GM12878 (cell line): ENCODE data around the gene KRTAP10-5. TPM values are rescaled to one million over a fixed set of nuclear protein-coding genes. Genes with fewer than 3 reads are reported as not detected.
A peak's percentile ranks its signal among the peaks of the same experiment; 100 is the strongest.

Experiments
- ATAC-seq: fragments of 200-7000 bp; cut with Tn5 transposase; 3 replicates; pipeline ENCODE4 v1.9.1; 2020; ENCODE audit warnings: mild to moderate bottlenecking, moderate library complexity
- BruUV-seq: library from RNA; stranded (reverse); fragments of 400-500 nt; replicated peaks from 2 replicates; lab custom pipeline; 2021; lab: Mats Ljungman, UMichigan
- CTCF ChIA-PET: fragments of 300-600 bp; sonication (Branson Sonifier 250); formaldehyde crosslinking; extraction: SDS; loops from one replicate; lab custom pipeline; 2021; ENCODE audit warnings: inconsistent platforms; lab: Yijun Ruan, JAX
- POLR2A ChIA-PET: fragments of 350-600 bp; formaldehyde crosslinking; extraction: SDS; loops from one replicate; lab custom pipeline; 2021; ENCODE audit warnings: inconsistent platforms; lab: Charles Lee
- RAD21 ChIA-PET: fragments of 300-600 bp; sonication (Branson Sonifier 250); formaldehyde crosslinking; loops from one replicate; lab custom pipeline; 2023; ENCODE audit warnings: antibody characterized with exemption; ENCODE audit not compliant: unreplicated experiment; lab: Charles Lee
- SMC1A ChIA-PET: fragments of 300-600 bp; sonication (Branson Sonifier 250); formaldehyde crosslinking; loops from one replicate; lab custom pipeline; 2023; ENCODE audit not compliant: unreplicated experiment, uncharacterized antibody; lab: Charles Lee
- DNase-seq: peaks from one replicate; pipeline ENCODE4 v3.0.0-alpha.2; 2011; ENCODE audit warnings: low read depth, low spot score
- FAIRE-seq: peaks from 3 replicates; lab custom pipeline; 2011; peaks lifted over from hg19 to GRCh38; lab: Jason Lieb, UNC
- H2AFZ ChIP-seq: 2 replicates; pipeline ENCODE4 v1.6.0; 2011; ENCODE audit warnings: low read depth, low read length, control low read depth; ENCODE audit not compliant: control insufficient read depth
- H3K27ac ChIP-seq: 2 replicates; pipeline ENCODE4 v1.5.1; 2011; ENCODE audit warnings: control low read depth; ENCODE audit not compliant: control insufficient read depth, insufficient read depth
- H3K27me3 ChIP-seq, 2 experiments: replicated peaks in 1 of 2; 2 replicates each; pipeline versions ENCODE4 v1.6.0 to v1.6.1; 2011; ENCODE audit warnings: low read length in 1 of 2; ENCODE audit not compliant: control insufficient read depth in 2 of 2, insufficient read depth in 2 of 2
- H3K36me3 ChIP-seq, 2 experiments: 2 replicates each; pipeline ENCODE4 v1.5.1; 2011; ENCODE audit warnings: low read length in 1 of 2; ENCODE audit not compliant: control insufficient read depth in 2 of 2, insufficient read depth in 2 of 2
- H3K4me1 ChIP-seq: 2 replicates; pipeline ENCODE4 v1.6.1; 2011; ENCODE audit warnings: mild to moderate bottlenecking, low read length, moderate library complexity, mixed read lengths; ENCODE audit not compliant: control insufficient read depth, insufficient read depth
- H3K4me2 ChIP-seq: 2 replicates; pipeline ENCODE4 v1.6.0; 2011; ENCODE audit warnings: control low read depth; ENCODE audit not compliant: control insufficient read depth, insufficient read depth
- H3K4me3 ChIP-seq: fragments of 200-600 bp; sonication (generic); 2 replicates; pipeline ENCODE4 v1.5.1; 2016
- H3K79me2 ChIP-seq: 2 replicates; pipeline ENCODE4 v1.6.0; 2011; ENCODE audit warnings: low read length; ENCODE audit not compliant: control insufficient read depth, insufficient read depth
- H3K9ac ChIP-seq: 2 replicates; pipeline ENCODE4 v1.8.0; 2011; ENCODE audit warnings: low read length, control low read depth, mixed read lengths; ENCODE audit not compliant: control insufficient read depth, insufficient read depth
- H3K9me3 ChIP-seq: replicated peaks from 3 replicates; pipeline ENCODE4 v1.5.1; 2011; ENCODE audit warnings: mild to moderate bottlenecking, low read length; ENCODE audit not compliant: control insufficient read depth, insufficient read depth
- H4K20me1 ChIP-seq: 2 replicates; pipeline ENCODE4 v1.6.0; 2011; ENCODE audit not compliant: control insufficient read depth, insufficient read depth
- BHLHE40 ChIP-seq, 2 experiments: fragments of 450-650 bp in 1 of 2; IDR thresholded peaks; 2 replicates each; pipeline ENCODE4 v1.6.1; 2011 to 2017; ENCODE audit warnings: low read depth in 2 of 2, borderline replicate concordance in 1 of 2, improper control_type of control experiment in 1 of 2, low read length in 1 of 2, mild to moderate bottlenecking in 1 of 2
- CHD1 ChIP-seq: IDR thresholded peaks from 2 replicates; pipeline ENCODE4 v1.6.1; 2012; ENCODE audit warnings: low read depth, low read length, improper control_type of control experiment
- CREB1 ChIP-seq: IDR thresholded peaks from 2 replicates; pipeline ENCODE4 v1.6.1; 2012; ENCODE audit warnings: low read depth, mild to moderate bottlenecking, inconsistent platforms
- CREM ChIP-seq: IDR thresholded peaks from 2 replicates; pipeline ENCODE4 v1.6.1; 2014; ENCODE audit warnings: antibody characterized with exemption, low read depth
- EP300 ChIP-seq, 2 experiments: fragments of 150-350 bp in 1 of 2; IDR thresholded peaks; 2 replicates each; pipeline ENCODE4 v1.6.1; 2011 to 2012; ENCODE audit warnings: low read depth in 2 of 2, low read length in 2 of 2, borderline replicate concordance in 1 of 2, improper control_type of control experiment in 1 of 2, inconsistent platforms in 1 of 2; ENCODE audit not compliant: control insufficient read depth in 1 of 2
- ESRRA ChIP-seq: IDR thresholded peaks from 2 replicates; pipeline ENCODE4 v1.6.1; 2012; ENCODE audit warnings: mild to moderate bottlenecking, low read length, improper control_type of control experiment
- IKZF2 ChIP-seq, 2 experiments: fragments of 450-650 bp; IDR thresholded peaks; 2 replicates each; pipeline ENCODE4 v1.6.1; 2017; ENCODE audit warnings: mild to moderate bottlenecking in 2 of 2, moderate library complexity in 2 of 2
- IRF4 ChIP-seq: IDR thresholded peaks from 2 replicates; pipeline ENCODE4 v1.6.1; 2011; ENCODE audit warnings: low read depth, low read length
- JUNB ChIP-seq: IDR thresholded peaks from 2 replicates; pipeline ENCODE4 v1.6.1; 2016; ENCODE audit warnings: antibody characterized with exemption, mild to moderate bottlenecking
- JUND ChIP-seq: IDR thresholded peaks from 2 replicates; pipeline ENCODE4 v1.6.1; 2012; ENCODE audit warnings: low read depth, mild to moderate bottlenecking, low read length, improper control_type of control experiment, moderate library complexity
- RUNX3 ChIP-seq: IDR thresholded peaks from 2 replicates; pipeline ENCODE4 v1.6.1; 2012; ENCODE audit warnings: low read length, inconsistent platforms
- TAF1 ChIP-seq: IDR thresholded peaks from 2 replicates; pipeline ENCODE4 v1.6.1; 2011; ENCODE audit warnings: mild to moderate bottlenecking, low read depth, low read length, borderline replicate concordance
- TCF7 ChIP-seq: IDR thresholded peaks from 2 replicates; pipeline ENCODE4 v1.6.1; 2014; ENCODE audit warnings: antibody characterized with exemption, borderline replicate concordance
- WRNIP1 ChIP-seq: IDR thresholded peaks from 2 replicates; pipeline ENCODE4 v1.6.1; 2011; ENCODE audit warnings: low read depth, low read length, improper control_type of control experiment, borderline replicate concordance
- WGBS: methylation state at CpG from one replicate; pipeline ENCODE4 v1.1.6; 2016; ENCODE audit warnings: low lambda C conversion rate; ENCODE audit not compliant: insufficient replicate concordance, insufficient coverage; ENCODE audit errors: missing lambda C conversion rate; 5-methylcytosine and 5-hydroxymethylcytosine counted together
- in situ Hi-C: fragments of 300-500 bp; cut with MboI; formaldehyde crosslinking; loops from 9 replicates; pipeline ENCODE4 v1.14.3; 2018; ENCODE audit warnings: mixed read lengths
- intact Hi-C: fragments of 100-400 bp; cut with micrococcal nuclease; formaldehyde crosslinking; loops from one replicate; pipeline ENCODE4 v1.14.2; 2022; ENCODE audit not compliant: unreplicated experiment
- polyA plus RNA-seq, 11 experiments: library from polyadenylated mRNA; depleted of rRNA in 4 of 11; unstranded in 6 of 11; stranded (reverse) in 5 of 11; fragments of >200 nt; fragmentation: Nextera tagmentation in 4 of 11; fragmentation: Illumina TruSeq in 1 of 11; extraction: Ambion mirVana in 4 of 11; extraction: Trizol in 1 of 11; gene quantifications; 1 replicate in 1 of 11; 2 replicates in 10 of 11; pipeline versions ENCODE4 v1.2.1 to v1.2.3, GENCODE V29; 2011 to 2016; ENCODE audit warnings: inconsistent platforms in 2 of 11, missing spikeins in 2 of 11, low read depth in 1 of 11
- total RNA-seq, 4 experiments: library from RNA; depleted of rRNA in 3 of 4; stranded (reverse); fragments of >200 nt in 3 of 4; fragmentation: Illumina TruSeq in 1 of 4; extraction: Trizol in 1 of 4; gene quantifications; 2 replicates each; pipeline versions ENCODE4 v1.2.1 to v1.2.3, GENCODE V29; 2013 to 2021
- TF ChIP-seq, protein P1 (sequence below): fragments of 450-650 bp; IDR thresholded peaks from 2 replicates; pipeline ENCODE4 v1.6.1; 2017; ENCODE audit warnings: mild to moderate bottlenecking, moderate library complexity
- TF ChIP-seq, protein P2 (sequence below): fragments of 450-650 bp; formaldehyde crosslinking; IDR thresholded peaks from 2 replicates; pipeline ENCODE4 v1.5.0; 2022; ENCODE audit warnings: mild to moderate bottlenecking, missing genetic modification characterization

KRTAP10-5 gene
- total and polyA plus RNA-seq, 10 of the 15 experiments (the other 5 are each of a cell fraction or from before 2014, with no cell fraction given): not detected

DNA sequence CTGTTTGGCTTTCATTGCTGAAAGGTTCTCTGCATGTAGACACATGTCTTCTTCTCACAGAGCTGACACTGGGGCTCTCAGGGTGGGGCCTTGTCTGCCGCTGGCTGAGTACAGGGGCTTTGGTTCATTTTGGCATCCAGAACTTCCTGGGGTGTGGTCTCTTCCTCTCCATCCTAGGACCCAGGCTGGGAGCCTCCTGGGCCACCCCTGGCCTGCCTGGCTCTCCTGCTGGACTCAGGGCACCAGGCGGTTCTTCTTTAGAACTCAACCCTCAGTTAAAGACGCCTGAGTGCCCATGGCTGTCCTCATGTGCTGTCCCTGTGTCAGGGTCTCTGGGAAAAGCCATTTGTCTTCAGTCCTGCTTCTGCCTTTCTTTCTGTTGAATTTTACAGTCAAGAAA lies 5.5 kb upstream of the KRTAP10-5 start (continued):
- TF ChIP-seq, protein P1, sequence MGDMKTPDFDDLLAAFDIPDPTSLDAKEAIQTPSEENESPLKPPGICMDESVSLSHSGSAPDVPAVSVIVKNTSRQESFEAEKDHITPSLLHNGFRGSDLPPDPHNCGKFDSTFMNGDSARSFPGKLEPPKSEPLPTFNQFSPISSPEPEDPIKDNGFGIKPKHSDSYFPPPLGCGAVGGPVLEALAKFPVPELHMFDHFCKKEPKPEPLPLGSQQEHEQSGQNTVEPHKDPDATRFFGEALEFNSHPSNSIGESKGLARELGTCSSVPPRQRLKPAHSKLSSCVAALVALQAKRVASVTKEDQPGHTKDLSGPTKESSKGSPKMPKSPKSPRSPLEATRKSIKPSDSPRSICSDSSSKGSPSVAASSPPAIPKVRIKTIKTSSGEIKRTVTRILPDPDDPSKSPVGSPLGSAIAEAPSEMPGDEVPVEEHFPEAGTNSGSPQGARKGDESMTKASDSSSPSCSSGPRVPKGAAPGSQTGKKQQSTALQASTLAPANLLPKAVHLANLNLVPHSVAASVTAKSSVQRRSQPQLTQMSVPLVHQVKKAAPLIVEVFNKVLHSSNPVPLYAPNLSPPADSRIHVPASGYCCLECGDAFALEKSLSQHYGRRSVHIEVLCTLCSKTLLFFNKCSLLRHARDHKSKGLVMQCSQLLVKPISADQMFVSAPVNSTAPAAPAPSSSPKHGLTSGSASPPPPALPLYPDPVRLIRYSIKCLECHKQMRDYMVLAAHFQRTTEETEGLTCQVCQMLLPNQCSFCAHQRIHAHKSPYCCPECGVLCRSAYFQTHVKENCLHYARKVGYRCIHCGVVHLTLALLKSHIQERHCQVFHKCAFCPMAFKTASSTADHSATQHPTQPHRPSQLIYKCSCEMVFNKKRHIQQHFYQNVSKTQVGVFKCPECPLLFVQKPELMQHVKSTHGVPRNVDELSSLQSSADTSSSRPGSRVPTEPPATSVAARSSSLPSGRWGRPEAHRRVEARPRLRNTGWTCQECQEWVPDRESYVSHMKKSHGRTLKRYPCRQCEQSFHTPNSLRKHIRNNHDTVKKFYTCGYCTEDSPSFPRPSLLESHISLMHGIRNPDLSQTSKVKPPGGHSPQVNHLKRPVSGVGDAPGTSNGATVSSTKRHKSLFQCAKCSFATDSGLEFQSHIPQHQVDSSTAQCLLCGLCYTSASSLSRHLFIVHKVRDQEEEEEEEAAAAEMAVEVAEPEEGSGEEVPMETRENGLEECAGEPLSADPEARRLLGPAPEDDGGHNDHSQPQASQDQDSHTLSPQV: no peak
- no peak for TF ChIP-seq CHD1
- TF ChIP-seq WRNIP1: no peak
- TF ChIP-seq ESRRA: no peak
- no peak for TF ChIP-seq RUNX3
- TF ChIP-seq EP300 (IDR thresholded peaks at IDR 0.05; ENCODE audit: borderline replicate concordance in 1 of 2, control insufficient read depth in 1 of 2, low read depth in 2 of 2, low read length in 2 of 2): no peak
- no peak for TF ChIP-seq TAF1

DNA sequence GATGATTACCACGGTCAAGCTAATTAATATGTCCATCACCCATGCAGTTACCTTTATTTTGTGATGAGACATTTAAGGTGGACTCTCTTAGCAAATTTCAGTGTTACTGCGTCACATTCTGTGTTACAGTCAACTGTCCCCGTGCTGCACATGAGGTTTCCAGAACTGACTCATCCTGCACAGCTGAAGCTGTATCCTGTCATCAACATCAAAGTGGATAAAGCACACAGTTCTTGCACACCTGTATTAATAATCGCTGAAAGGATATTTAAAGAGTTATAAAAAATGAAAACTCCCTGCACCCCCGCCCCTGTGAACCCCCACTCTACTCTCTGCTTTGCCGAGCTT lies 3.4 kb upstream of the KRTAP10-5 start:
- H3K27ac ChIP-seq: no peak overlapping the region
- 11% methylated on average over 6 of the region's 6 CpGs for WGBS
- no peak overlapping the region for H2AFZ ChIP-seq
- H3K9ac ChIP-seq: no peak overlapping the region
- no peak overlapping the region for H3K4me3 ChIP-seq
- ChIA-PET RAD21 (no interaction called here), POLR2A (no interaction called here), SMC1A (no interaction called here), CTCF (no interaction called here)
- ATAC-seq (peak; percentile 23; the same call in 1 of the 3 replicates), FAIRE-seq (no peak), DNase-seq (no peak)
- no peaks in the 10 kb centered on the region for H3K4me1 ChIP-seq
- H3K9me3 ChIP-seq: peaks cover 4% of the 10 kb centered on the region; the same call in 2 of the 3 replicates
- H3K36me3 ChIP-seq: no peaks in the 10 kb centered on the region
- BruUV-seq: no TSS peak
- TF ChIP-seq IRF4 (peak; percentile 55; the same call in 1 of the 2 replicates), BHLHE40 (IDR thresholded peaks at IDR 0.05; ENCODE audit: borderline replicate concordance in 1 of 2, low read depth in 2 of 2, low read length in 1 of 2) (peak in 1 of 2 experiments; percentile 34; a peak in 2 of 4 replicates), JUND (no peak), IKZF2 (IDR thresholded peaks at IDR 0.05) (no peak), RUNX3 (peak; percentile 28; the same call in 1 of the 2 replicates), JUNB (peak; percentile 70), CREB1 (peak; percentile 53; the same call in 1 of the 2 replicates), CREM (peak; percentile 69; the same call in 1 of the 2 replicates), ESRRA (no peak), TCF7 (peak; percentile 80)
- TF ChIP-seq, protein P2, sequence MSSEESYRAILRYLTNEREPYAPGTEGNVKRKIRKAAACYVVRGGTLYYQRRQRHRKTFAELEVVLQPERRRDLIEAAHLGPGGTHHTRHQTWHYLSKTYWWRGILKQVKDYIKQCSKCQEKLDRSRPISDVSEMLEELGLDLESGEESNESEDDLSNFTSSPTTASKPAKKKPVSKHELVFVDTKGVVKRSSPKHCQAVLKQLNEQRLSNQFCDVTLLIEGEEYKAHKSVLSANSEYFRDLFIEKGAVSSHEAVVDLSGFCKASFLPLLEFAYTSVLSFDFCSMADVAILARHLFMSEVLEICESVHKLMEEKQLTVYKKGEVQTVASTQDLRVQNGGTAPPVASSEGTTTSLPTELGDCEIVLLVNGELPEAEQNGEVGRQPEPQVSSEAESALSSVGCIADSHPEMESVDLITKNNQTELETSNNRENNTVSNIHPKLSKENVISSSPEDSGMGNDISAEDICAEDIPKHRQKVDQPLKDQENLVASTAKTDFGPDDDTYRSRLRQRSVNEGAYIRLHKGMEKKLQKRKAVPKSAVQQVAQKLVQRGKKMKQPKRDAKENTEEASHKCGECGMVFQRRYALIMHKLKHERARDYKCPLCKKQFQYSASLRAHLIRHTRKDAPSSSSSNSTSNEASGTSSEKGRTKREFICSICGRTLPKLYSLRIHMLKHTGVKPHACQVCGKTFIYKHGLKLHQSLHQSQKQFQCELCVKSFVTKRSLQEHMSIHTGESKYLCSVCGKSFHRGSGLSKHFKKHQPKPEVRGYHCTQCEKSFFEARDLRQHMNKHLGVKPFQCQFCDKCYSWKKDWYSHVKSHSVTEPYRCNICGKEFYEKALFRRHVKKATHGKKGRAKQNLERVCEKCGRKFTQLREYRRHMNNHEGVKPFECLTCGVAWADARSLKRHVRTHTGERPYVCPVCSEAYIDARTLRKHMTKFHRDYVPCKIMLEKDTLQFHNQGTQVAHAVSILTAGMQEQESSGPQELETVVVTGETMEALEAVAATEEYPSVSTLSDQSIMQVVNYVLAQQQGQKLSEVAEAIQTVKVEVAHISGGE (CRISPR knock-in tag): peak; percentile 69
- TF ChIP-seq, all 136 proteins: peak for 8
- Histone ChIP-seq H3K4me2 (no peak overlapping the region), H3K79me2 (no peaks in the 10 kb centered on the region), H3K27me3 (no peaks in the 10 kb centered on the region), H4K20me1 (no peaks in the 10 kb centered on the region)
- in situ Hi-C loops: no loop called here
- intact Hi-C loops: no loop called here
